HG03039 (cell line): ENCODE data around the gene PPP4C.
"Not testable (repeated sequence)": the region's sequence is repeated elsewhere in the genome, so short reads cannot be mapped to it uniquely, and the experiment has no call there.

Experiments used
- ATAC-seq: cut with Tn5 transposase; IDR thresholded peaks from one replicate; pipeline ENCODE4 v1.9.1; 2021; ENCODE audit warnings: mild to moderate bottlenecking, moderate library complexity; ENCODE audit not compliant: unreplicated experiment

PPP4C gene

GRCh38 chr16:30121741-30122571, 46.2 kb downstream of the PPP4C start:
- no peak for ATAC-seq

DNA sequence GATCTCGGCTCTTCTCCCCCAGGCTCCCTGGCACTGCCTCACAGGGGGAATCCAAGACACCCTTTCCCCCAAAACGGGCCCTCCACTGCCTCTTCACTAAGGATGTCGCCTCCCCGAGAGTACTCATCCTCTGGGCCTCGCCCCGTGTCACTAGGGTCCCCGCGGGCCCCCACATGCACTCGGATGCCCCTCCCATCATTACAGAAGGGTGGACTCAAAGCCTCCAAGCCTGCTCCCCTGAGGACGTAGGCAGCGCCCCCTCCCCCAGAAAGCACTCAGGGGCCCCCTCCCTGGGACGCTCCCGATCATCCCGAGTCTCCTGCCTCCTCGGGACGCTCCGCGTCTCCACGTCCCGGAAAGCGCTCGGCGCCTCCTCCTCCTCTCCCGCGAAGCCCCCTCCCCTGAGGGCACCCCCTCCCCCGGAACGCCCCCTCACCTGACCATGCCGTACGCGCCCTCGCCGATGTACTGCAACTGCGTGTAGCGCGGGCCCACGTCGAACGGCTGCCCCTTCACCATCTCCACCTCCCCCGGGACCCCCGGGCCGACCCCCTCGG, 46.9 kb downstream of the PPP4C start:
- ATAC-seq, result peak; percentile 11

GRCh38 chr16:30124985-30125379, 49.2 kb downstream of the PPP4C start:
- ATAC-seq, result no peak

DNA sequence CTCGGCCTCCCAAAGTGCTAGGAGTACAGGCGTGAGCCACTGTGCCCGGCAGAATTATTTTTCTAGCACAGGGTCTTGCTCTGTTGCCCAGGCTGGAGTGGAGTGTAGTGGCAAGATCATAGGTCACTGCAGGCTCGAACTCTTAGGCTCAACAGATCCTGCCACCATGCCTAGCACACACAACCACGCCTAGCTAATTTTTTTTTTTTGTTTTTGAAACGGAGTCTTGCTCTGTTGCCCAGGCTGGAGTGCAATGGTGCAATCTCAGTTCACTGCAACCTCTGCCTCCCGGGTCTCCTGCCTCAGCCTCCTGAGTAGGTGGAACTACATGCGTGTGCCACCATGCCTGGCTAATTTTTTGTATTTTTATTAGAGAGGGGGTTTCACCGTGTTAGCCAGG, 49.9 kb downstream of the PPP4C start:
- not testable (repeated sequence) for ATAC-seq

DNA sequence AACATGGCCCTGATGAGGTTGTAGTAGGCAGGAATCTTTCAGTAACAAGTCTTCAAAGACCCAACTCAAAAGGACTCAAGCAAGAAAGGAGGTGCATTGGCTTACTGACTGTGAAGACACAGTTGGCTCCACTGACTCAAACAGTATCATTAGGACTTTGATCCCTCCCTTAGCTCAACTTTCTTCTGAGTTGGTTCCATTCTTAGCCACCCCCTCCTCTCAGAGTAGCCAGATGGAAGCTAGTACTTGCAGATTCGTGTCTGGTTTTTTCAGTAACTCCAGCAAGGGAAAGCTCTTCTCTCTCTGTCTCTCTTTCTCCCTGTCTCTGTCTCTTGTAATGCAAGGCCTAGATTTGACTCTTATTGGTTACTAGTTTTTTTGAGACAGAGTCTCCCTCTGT, 52.2 kb downstream of the PPP4C start:
- ATAC-seq, result no peak

DNA sequence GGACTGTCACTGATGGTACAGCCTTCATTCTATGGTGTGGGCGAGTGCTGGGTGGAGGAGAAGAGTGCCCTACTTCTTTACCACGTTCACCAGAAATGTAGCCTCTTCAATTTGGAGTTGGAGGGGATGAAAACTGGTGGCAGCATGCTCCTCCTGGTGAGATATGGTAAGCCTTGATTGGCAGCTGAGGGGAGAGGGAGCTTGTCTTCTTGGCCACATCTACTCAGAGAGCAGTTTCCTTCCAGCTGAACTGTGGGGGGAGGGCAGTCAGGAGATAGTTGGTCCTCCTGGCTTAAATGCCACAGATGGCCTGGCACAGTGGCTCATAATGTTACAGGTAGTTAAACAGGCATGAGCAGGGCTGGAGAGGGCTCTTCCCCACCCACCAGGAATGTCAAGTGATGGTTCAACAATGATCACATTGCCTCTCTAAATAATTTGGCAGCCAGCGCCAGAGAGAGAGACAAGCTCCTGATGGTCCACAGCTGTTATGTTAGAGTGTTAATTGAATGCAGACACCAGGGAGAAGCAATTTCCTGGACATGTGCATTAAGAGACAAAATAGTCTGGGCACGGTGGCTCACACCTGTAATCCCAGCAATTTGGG, 56.2 kb downstream of the PPP4C start:
- ATAC-seq, result no peak

DNA sequence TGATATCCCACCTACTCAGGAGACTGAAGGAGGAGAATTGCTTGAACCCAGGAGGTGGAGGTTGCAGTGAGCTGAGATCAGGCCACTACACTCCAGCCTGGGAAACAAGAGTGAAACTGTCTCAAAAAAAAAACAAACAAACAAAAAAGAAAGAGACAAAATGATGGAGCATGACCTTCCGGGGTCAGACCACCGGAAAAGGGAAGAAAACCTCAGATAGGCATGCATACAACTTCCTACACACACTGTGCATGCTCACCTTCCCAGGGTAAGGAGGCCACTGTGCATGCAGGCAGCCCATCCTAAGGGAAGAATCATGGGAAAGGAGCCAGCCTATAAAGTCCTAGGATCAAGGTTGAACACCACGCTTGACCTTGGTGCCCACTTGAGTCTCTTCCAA, 56.8 kb downstream of the PPP4C start:
- ATAC-seq, result no peak
